ENCODE measurements around the gene STRIT1.

DNA sequence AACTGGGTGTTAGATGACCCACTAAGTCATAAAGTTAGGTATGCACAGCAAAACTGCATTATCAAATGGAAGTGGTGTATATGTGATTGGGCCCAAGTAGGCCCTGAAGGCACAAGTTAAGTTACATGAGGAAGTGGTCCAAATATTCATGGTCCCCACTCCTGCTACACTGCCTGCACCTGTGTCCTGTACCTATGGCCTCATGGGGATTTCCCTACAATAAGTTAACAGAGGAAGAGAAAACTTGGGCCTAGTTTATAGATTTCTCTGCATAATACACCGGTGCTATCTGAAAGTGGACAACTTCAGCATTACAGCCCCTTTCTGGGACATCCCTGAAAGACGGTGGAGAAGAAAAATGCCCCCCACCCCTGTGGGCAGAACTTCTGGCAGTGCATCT lies 41.5 kb downstream of the STRIT1 start:
- TF ChIP-seq, protein P1, sequence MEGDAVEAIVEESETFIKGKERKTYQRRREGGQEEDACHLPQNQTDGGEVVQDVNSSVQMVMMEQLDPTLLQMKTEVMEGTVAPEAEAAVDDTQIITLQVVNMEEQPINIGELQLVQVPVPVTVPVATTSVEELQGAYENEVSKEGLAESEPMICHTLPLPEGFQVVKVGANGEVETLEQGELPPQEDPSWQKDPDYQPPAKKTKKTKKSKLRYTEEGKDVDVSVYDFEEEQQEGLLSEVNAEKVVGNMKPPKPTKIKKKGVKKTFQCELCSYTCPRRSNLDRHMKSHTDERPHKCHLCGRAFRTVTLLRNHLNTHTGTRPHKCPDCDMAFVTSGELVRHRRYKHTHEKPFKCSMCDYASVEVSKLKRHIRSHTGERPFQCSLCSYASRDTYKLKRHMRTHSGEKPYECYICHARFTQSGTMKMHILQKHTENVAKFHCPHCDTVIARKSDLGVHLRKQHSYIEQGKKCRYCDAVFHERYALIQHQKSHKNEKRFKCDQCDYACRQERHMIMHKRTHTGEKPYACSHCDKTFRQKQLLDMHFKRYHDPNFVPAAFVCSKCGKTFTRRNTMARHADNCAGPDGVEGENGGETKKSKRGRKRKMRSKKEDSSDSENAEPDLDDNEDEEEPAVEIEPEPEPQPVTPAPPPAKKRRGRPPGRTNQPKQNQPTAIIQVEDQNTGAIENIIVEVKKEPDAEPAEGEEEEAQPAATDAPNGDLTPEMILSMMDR (IDR thresholded peaks at IDR 0.05; ENCODE audit: low read depth, low read length) = no peak
- no peak for TF ChIP-seq POLR2A (IDR thresholded peaks at IDR 0.05; ENCODE audit: extremely low read depth, insufficient read length)
- TF ChIP-seq, protein P2, sequence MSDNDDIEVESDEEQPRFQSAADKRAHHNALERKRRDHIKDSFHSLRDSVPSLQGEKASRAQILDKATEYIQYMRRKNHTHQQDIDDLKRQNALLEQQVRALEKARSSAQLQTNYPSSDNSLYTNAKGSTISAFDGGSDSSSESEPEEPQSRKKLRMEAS (IDR thresholded peaks at IDR 0.05; ENCODE audit: low read depth, low read length) = no peak

Measured in NB4 (cell line).